Measurements from ENCODE around the gene ADORA3. TPM values are rescaled to one million over a fixed set of nuclear protein-coding genes. Genes with fewer than 3 reads are reported as not detected.
"Not testable (repeated sequence)": the region's sequence is repeated elsewhere in the genome, so short reads cannot be mapped to it uniquely, and the experiment has no call there.

Gene ADORA3
- total RNA-seq: not detected
- total RNA-seq: 0 to 0.08 reads per million in 2 donors

DNA sequence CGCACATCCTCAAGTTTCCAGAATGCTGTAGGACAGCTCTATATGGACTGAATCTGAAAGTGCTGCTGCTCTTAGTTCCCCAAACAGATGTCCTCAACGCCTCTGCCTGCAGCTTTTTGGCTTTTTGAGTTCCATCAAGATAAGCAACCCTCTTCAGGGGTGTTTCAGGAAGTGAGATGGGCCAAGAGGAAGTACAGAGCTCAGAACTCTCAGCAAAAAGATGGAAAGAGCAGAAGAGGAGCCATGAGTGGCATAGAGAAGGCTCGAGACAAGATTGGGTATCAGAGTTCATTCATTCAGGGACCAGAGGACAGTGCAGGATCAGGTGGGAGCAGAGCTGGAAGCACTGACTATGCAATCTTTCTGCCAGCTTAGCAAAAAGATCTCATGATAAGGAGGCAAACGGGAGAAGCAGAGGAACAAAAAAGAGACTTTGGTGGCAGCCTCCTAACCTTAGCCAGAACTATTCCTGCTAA lies at the start of gene ADORA3, which contains the start of gene TMIGD3:
ADORA3 (minus strand) TSS at position 49 of the 476 bp plus-strand sequence. CDS start 279 bp downstream, outside the sequence.
TMIGD3 (minus strand) TSS at position 49 of the 476 bp plus-strand sequence. CDS start 279 bp downstream, outside the sequence.
- H3K27ac Mint-ChIP-seq: peak within 1 kb of the TSS; percentile 62
- ATAC-seq: no peak
- no peaks in the 10 kb centered on the region for H3K36me3 Mint-ChIP-seq (ENCODE audit: low read depth)
- H3K9me3 ChIP-seq (ENCODE audit: control insufficient read depth, low read length, poor library complexity, severe bottlenecking): no peaks in the 10 kb centered on the region
- peaks cover 53% of the 10 kb centered on the region for H3K4me1 Mint-ChIP-seq
- no peaks in the 10 kb centered on the region for H3K27me3 Mint-ChIP-seq
- DNase-seq: no peak
- peak within 1 kb of the TSS; percentile 47 for H3K4me3 Mint-ChIP-seq

DNA sequence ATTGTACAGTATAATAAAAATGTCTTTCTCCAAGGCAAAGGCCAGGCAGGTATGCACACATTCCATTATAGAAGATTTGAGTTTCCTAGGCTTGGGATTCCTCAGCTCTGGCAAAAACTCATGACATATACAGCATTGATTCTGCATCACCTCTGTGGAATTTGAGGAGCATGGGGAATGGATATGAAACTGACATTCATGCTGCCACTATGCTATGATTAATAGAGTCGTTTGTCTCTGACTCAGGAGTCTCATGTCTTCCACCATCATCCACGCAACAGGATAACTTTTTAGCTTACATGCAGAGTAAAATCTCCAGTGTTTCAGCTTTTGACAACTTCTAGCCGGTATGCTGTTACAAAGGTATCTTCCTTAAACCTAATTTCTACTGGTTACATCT lies 49.8 kb upstream of the ADORA3 start:
- ATAC-seq: no peak
- no peak overlapping the region for H3K4me3 Mint-ChIP-seq
- no peaks in the 10 kb centered on the region for H3K9me3 ChIP-seq (ENCODE audit: control insufficient read depth, low read length, poor library complexity, severe bottlenecking)
- H3K27ac Mint-ChIP-seq: no peak overlapping the region
- peaks cover 16% of the 10 kb centered on the region for H3K27me3 Mint-ChIP-seq
- peaks cover 5% of the 10 kb centered on the region for H3K36me3 Mint-ChIP-seq (ENCODE audit: low read depth)
- no peak for DNase-seq
- peaks cover 12% of the 10 kb centered on the region for H3K4me1 Mint-ChIP-seq

- peaks cover 5% of the 10 kb centered on the region for H3K36me3 Mint-ChIP-seq (ENCODE audit: low read depth)
- no peaks in the 10 kb centered on the region for H3K9me3 ChIP-seq (ENCODE audit: control insufficient read depth, low read length, poor library complexity, severe bottlenecking)
- peaks cover 12% of the 10 kb centered on the region for H3K4me1 Mint-ChIP-seq
- DNase-seq (no peak), ATAC-seq (no peak)
- no peak overlapping the region for H3K27ac Mint-ChIP-seq
- H3K27me3 Mint-ChIP-seq: peaks cover 16% of the 10 kb centered on the region
- no peak overlapping the region for H3K4me3 Mint-ChIP-seq
These were observed 49.2 kb upstream of the ADORA3 start for GRCh38 chr1:111552587-111552986.

DNA sequence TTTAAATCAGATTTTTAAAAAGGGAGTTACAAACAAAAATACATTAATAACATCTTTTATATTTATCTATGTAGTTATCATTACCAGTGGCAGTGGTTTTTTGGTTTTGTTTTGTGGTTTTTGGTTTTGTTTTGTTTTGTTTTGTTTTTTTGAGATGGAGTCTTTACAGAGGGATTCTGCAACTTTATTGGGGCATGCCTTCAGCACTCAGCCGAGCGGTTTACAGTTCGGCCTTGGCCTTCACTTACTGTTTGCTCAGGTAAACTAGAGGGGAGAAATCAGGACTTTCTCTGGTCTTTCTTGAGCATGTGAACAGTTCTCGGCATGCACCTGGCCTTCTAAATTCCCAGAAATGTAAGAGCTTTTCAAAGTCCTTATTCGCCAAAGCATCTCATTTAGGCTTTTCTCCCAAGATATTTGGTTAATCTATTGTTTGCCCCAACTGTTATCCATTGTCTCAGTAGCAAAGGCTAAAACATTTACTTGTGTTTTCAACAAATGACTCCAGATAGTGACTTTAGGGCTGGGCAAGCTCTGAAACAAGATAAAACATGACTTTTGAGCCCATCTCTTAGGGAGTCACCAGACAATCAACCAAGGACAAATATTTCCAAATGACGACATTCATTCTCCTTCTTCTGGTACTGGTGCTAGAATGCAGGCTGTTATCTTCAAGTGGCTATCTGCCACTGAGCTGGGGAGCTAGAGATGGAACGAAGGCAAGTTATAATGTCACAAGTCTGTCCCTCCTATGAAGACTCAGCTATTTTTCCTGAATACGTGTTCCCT lies 48.4 kb upstream of the ADORA3 start:
- H3K27me3 Mint-ChIP-seq: peaks cover 16% of the 10 kb centered on the region
- H3K9me3 ChIP-seq (ENCODE audit: control insufficient read depth, low read length, poor library complexity, severe bottlenecking): no peaks in the 10 kb centered on the region
- ATAC-seq (no peak), DNase-seq (no peak)
- H3K4me1 Mint-ChIP-seq: peaks cover 12% of the 10 kb centered on the region
- no peak overlapping the region for H3K27ac Mint-ChIP-seq
- H3K4me3 Mint-ChIP-seq: no peak overlapping the region
- peaks cover 5% of the 10 kb centered on the region for H3K36me3 Mint-ChIP-seq (ENCODE audit: low read depth)

- H3K27ac Mint-ChIP-seq; ATAC-seq; DNase-seq; H3K27me3 Mint-ChIP-seq; H3K4me3 Mint-ChIP-seq; H3K9me3 ChIP-seq (ENCODE audit: control insufficient read depth, low read length, poor library complexity, severe bottlenecking); H3K36me3 Mint-ChIP-seq (ENCODE audit: low read depth): not testable (repeated sequence)
- peaks cover 12% of the 10 kb centered on the region for H3K4me1 Mint-ChIP-seq
These were observed 44.4 kb upstream of the ADORA3 start for GRCh38 chr1:111547786-111548185.

DNA sequence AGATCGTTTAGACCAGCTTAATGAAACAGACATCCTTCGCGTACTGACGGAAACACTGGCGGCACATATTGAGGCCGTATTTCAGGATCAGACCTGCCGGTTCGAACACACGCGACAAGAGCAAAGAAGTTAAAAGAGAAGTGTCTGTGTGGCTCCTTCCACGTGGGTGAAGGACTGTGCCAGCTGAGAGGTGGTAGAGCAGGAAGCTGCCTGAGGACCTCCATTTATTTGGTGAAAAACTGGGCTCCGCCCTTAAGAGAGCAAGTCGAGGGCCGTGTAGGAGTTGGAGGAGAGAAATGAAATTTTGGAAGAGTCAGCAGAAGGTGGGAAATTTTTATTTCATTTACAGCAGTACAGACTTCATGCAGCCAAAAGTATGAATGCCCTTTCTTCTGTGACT lies 38.8 kb upstream of the ADORA3 start:
- no peaks in the 10 kb centered on the region for H3K9me3 ChIP-seq (ENCODE audit: control insufficient read depth, low read length, poor library complexity, severe bottlenecking)
- Mint-ChIP-seq H3K36me3 (ENCODE audit: low read depth) (peaks cover 5% of the 10 kb centered on the region), H3K4me3 (no peak overlapping the region), H3K4me1 (no peaks in the 10 kb centered on the region), H3K27ac (no peak overlapping the region), H3K27me3 (peaks cover 14% of the 10 kb centered on the region)
- no peak for ATAC-seq
- no peak for DNase-seq

DNA sequence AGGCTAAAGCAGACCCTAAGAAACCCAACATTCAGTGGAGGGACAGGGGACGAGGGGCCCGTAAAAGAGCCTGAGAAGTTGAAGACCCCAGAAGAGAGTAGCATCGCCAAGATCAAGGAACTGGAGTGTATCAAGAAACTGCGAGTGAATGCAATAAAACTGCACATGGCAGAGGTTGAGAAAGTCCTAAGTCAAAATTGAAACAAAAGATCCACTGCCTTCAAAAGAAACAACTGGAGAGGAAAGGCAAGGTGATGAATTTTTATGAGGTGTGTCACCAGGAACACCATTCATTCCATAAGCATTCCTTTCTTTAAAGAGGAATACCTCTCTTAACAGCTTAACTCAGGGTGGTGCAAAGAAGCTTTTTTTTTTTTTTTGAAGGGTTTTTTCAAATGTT lies 38.3 kb upstream of the ADORA3 start:
- DNase-seq: no peak
- no peaks in the 10 kb centered on the region for H3K4me1 Mint-ChIP-seq
- H3K27ac Mint-ChIP-seq: no peak overlapping the region
- H3K27me3 Mint-ChIP-seq: peaks cover 18% of the 10 kb centered on the region
- no peak overlapping the region for H3K4me3 Mint-ChIP-seq
- H3K9me3 ChIP-seq (ENCODE audit: control insufficient read depth, low read length, poor library complexity, severe bottlenecking): no peaks in the 10 kb centered on the region
- ATAC-seq: no peak
- H3K36me3 Mint-ChIP-seq (ENCODE audit: low read depth): peaks cover 5% of the 10 kb centered on the region

DNA sequence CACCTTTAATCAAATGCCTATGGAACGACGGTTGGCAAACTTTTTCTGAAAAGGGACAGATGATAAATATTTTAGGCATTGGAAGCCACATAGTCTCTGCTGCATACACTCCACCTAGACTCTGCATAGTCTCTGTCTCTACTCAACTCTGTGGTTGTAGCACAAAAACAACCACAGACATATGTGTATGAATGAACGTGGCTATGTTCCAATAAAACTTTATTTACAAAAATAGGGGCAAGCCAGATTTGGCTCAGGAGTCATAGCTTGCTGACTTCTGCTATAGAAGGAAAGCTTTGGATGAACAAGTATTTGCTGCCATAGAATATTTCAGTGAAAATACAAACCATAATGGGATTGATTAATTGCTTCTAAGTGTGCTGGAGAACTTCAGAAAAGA lies 37.5 kb upstream of the ADORA3 start:
- peaks cover 5% of the 10 kb centered on the region for H3K36me3 Mint-ChIP-seq (ENCODE audit: low read depth)
- H3K27me3 Mint-ChIP-seq: peaks cover 23% of the 10 kb centered on the region
- ATAC-seq (no peak), DNase-seq (no peak)
- no peak overlapping the region for H3K27ac Mint-ChIP-seq
- H3K4me1 Mint-ChIP-seq: no peaks in the 10 kb centered on the region
- no peak overlapping the region for H3K4me3 Mint-ChIP-seq
- no peaks in the 10 kb centered on the region for H3K9me3 ChIP-seq (ENCODE audit: control insufficient read depth, low read length, poor library complexity, severe bottlenecking)

DNA sequence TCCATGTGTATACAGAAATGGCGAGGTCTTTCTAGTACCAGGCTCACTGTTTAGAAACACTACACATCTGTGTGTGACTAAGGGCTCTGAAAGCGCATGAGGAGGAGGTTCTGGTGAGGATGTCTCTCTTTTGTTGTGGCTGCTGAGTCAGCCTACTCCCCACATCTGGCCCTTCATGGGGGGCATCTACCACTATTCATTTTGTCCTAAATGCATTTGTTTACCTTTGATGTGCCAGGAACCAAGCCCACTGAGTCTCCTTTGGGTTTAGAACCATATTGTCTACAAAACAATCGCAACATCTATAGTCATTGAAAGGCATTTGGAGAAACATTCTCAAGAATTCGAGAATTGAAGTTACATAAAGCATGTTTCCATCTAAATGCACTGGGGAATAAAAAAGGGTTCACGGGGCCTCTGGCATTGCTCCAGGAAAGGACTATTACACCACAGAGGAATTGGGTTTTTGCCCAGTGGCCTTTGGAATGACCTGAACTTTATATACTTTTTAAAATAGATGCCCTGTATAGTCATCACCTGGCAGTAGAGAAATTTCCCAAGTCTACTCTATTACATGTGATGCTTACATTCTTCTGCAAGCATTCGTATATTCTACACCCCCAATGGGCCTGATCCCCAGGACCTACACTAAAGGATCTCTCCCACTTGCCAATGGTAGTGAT lies 35.1 kb upstream of the ADORA3 start:
- no peaks in the 10 kb centered on the region for H3K9me3 ChIP-seq (ENCODE audit: control insufficient read depth, low read length, poor library complexity, severe bottlenecking)
- H3K4me3 Mint-ChIP-seq: no peak overlapping the region
- peaks cover 23% of the 10 kb centered on the region for H3K27me3 Mint-ChIP-seq
- H3K4me1 Mint-ChIP-seq: no peaks in the 10 kb centered on the region
- H3K36me3 Mint-ChIP-seq (ENCODE audit: low read depth): peaks cover 5% of the 10 kb centered on the region
- ATAC-seq (no peak), DNase-seq (no peak)
- no peak overlapping the region for H3K27ac Mint-ChIP-seq

DNA sequence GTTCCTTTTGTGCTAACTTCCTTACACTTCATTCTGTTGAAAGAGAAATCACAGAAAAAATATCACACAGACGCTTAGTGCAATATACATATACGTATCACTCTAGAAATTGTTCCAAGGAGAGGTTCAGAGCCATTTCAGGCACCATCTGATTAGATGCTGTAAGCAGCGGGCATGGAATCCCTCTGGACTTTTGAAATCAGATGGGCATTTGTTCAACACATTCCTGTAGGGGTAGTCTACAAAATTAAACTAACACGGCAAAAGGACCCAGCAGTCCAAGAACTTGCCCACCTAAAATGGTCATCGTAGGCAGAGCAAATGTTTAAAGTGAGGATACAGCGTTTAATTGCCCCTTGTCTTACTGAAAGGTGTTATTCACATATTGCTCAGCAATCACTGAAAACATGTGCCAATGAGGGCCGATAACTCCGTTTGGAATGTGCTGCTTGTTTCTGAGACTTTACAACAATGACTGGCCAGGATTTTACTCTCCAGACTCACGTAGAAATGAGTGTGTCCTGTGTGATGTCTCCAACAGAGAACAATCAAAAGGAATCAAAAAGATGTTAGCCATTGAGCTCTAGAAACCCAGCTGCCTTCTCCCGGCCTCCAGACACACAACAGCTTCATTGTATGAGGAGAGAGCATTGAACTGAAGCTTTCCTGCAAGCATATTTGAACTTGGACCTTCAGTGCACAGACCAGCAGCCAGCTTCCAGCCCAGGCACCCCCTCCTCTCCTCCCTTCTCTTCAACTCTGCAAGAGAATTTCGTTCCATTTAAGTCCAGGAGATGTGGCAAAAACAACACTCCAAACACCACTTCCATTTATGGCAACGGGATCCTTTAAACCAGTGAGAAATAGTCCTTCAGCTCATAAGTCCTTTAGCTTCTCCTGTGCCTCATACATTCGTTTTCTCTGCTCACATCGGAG lies 32.1 kb upstream of the ADORA3 start:
- peaks cover 2% of the 10 kb centered on the region for H3K36me3 Mint-ChIP-seq (ENCODE audit: low read depth)
- DNase-seq (no peak), ATAC-seq (no peak)
- H3K9me3 ChIP-seq (ENCODE audit: control insufficient read depth, low read length, poor library complexity, severe bottlenecking): no peaks in the 10 kb centered on the region
- H3K4me1 Mint-ChIP-seq: no peaks in the 10 kb centered on the region
- H3K27ac Mint-ChIP-seq: no peak overlapping the region
- no peak overlapping the region for H3K4me3 Mint-ChIP-seq
- peaks cover 20% of the 10 kb centered on the region for H3K27me3 Mint-ChIP-seq

GRCh38 chr1:111520053-111520452 lies 16.6 kb upstream of the ADORA3 start:
- Mint-ChIP-seq H3K36me3 (ENCODE audit: low read depth) (no peaks in the 10 kb centered on the region), H3K4me1 (peaks cover 21% of the 10 kb centered on the region), H3K27ac (no peak overlapping the region), H3K27me3 (no peaks in the 10 kb centered on the region), H3K4me3 (no peak overlapping the region)
- no peak for DNase-seq
- no peaks in the 10 kb centered on the region for H3K9me3 ChIP-seq (ENCODE audit: control insufficient read depth, low read length, poor library complexity, severe bottlenecking)
- no peak for ATAC-seq

DNA sequence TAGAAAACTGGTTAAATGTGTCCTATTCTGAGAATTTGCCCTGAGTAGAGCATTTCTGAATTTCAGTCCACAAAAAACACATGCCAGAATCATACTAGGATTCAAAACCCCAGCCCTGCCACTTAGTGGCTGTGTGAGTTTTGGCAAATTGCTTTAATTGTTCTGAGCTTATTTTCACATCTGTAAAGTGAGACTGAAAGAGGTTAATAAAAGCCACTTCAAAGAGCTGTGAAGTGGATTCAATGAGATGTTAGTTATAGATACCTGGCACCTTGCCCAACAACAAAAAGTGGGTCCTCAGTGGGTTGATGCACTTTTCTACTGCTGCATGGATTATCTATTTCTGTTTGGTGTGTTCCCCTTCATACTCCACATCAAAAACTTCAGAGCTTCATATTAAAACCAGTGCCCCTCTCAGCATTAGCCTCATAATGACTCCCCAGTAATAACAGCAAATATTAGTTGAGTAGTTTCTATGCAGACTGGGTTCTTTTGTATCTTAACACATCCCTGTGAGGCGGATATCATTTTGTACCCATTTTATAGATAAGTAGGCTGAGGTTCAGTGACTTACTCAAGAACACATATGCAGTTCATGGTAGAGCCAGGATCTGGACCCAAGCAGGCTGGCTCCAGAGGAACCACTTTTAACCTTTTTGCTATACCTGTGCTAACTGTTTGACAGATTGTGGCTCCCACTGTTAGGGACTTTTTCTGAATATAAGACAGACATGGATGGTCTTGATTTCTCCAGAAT lies 14.2 kb upstream of the ADORA3 start:
- no peak for DNase-seq
- H3K27ac Mint-ChIP-seq: peak overlapping the region; percentile 76
- H3K4me3 Mint-ChIP-seq: peak overlapping the region; percentile 5
- no peaks in the 10 kb centered on the region for H3K9me3 ChIP-seq (ENCODE audit: control insufficient read depth, low read length, poor library complexity, severe bottlenecking)
- no peaks in the 10 kb centered on the region for H3K36me3 Mint-ChIP-seq (ENCODE audit: low read depth)
- ATAC-seq: peak; percentile 51
- peaks cover 30% of the 10 kb centered on the region for H3K4me1 Mint-ChIP-seq
- no peaks in the 10 kb centered on the region for H3K27me3 Mint-ChIP-seq

All from T-helper 17 cell (primary cell).